ENCODE measurements around the gene SERPINB8.

The SERPINB8 gene

GRCh38 chr18:64019922-64020756 lies 50.3 kb downstream of the SERPINB8 start:
- no peak for DNase-seq

DNA sequence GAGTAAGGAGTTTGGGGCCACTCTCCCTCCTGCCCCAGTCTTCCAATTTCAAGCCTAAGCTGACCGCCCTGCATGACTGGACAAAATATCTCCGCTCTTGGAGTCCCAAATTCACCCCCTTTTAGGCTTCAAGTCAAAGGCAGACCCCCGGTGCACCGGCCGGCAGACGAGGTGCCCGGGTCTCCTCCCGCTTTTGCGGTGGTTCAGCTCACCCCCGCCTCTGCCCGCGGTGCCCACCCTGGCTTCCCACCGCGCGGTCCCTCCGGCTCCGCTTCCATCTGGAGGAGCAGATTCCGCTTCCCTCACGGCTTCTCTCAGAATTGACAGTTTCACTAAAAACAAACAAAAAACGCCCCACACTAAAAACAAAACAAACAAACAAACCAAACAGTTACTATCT lies 56.5 kb downstream of the SERPINB8 start:
- DNase-seq: no peak

DNA sequence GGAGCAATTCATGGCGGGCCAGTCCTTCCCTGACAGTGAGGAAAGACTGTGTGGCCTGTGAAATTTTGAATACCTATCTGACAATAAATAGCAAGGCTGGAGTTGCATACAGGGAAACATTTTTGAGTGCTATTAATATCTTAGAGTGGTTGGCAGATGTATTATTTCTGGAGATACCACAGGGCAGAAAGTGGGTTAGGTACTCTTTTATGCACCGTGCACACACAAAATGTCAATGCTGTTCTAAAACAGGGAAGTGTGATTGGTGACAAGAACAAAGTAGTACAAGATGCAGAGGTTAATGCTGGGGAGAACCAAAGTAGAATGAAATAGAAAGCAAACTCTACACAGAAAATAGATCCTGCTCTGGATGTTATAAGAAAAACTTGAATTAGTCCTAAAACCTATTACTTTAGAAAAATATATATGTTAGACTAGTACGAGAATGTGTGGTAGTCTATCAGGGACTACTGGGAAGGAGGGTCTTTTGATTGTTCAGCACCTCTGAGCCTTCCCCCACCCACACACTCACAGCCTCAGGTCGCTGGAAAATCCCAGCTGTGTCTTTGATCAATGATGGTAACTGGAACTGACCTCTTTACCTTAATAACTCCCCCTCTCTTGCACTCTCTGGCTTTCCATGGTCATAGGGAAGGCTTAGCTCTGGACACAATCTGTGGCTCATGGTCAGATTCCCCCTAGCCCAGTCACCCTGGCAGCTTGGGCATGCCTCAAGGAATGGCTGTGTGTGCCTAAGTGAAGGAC lies 58.2 kb downstream of the SERPINB8 start:
- no peak for DNase-seq

- no peak for DNase-seq
Measured at GRCh38 chr18:64029096-64029495, 59.2 kb downstream of the SERPINB8 start.

GRCh38 chr18:64031411-64031810 lies 61.5 kb downstream of the SERPINB8 start:
- no peak for DNase-seq

- DNase-seq: no peak
Measured at GRCh38 chr18:64032312-64032711, 62.4 kb downstream of the SERPINB8 start.

- DNase-seq: no peak
Measured at GRCh38 chr18:64037812-64038414, 68.0 kb downstream of the SERPINB8 start.

Data from NCI-H187 (cell line).